Astrocyte of the spinal cord (primary cell): ENCODE data around the gene SLC1A2.
A peak's percentile ranks its signal among the peaks of the same experiment; 100 is the strongest.

Experiments
- DNase-seq: peaks from one replicate; pipeline ENCODE4 v3.0.0; 2011; ENCODE audit warnings: low read depth, low spot score
- H3K4me3 ChIP-seq: 2 replicates; pipeline ENCODE4 v1.5.1; 2011; ENCODE audit warnings: low read depth, mild to moderate bottlenecking, low read length, moderate library complexity
- CTCF ChIP-seq: IDR thresholded peaks from 2 replicates; pipeline ENCODE4 v1.5.1; 2012; ENCODE audit warnings: low read depth, mild to moderate bottlenecking, low read length, inconsistent platforms
- in situ Hi-C: cut with HindIII; loops from 2 replicates; pipeline ENCODE4 v1.10.0; 2017; ENCODE audit warnings: low sequenced_read_pairs

Gene SLC1A2

GRCh38 chr11:35235498-35235897, 183.9 kb downstream of the SLC1A2 start:
- no peak overlapping the region for H3K4me3 ChIP-seq
- no peak for TF ChIP-seq CTCF
- DNase-seq = no peak
- in situ Hi-C loops = no loop called here

- no peak for DNase-seq
- in situ Hi-C loops = no loop called here
- no peak for TF ChIP-seq CTCF
- no peak overlapping the region for H3K4me3 ChIP-seq
Observed at GRCh38 chr11:35235157-35235468, 184.2 kb downstream of the SLC1A2 start.

GRCh38 chr11:35234460-35235156, 184.8 kb downstream of the SLC1A2 start:
- no peak for TF ChIP-seq CTCF
- in situ Hi-C loops = no loop called here
- H3K4me3 ChIP-seq = no peak overlapping the region
- DNase-seq = peak; percentile 54

DNA sequence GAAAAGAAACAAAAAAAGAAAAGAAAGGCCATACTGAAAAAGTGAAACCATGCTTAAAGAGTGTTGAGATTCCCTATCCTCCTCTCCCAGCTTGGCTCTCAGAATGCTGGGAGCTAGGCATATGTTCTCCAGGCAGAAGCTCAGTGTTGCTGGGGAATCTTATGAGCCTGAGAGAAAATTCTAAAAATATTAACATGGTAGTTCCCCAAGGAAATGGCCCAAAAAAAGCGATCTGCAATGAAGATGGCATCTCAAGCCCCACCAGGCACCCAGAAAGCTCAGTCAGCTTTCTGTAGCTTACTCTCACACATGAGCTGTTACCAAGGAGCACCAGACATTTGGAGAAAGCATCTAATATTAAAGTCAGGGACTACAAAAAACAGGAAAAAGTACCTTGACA, 185.8 kb downstream of the SLC1A2 start:
- TF ChIP-seq CTCF = no peak
- in situ Hi-C loops = no loop called here
- DNase-seq = no peak
- H3K4me3 ChIP-seq = no peak overlapping the region

DNA sequence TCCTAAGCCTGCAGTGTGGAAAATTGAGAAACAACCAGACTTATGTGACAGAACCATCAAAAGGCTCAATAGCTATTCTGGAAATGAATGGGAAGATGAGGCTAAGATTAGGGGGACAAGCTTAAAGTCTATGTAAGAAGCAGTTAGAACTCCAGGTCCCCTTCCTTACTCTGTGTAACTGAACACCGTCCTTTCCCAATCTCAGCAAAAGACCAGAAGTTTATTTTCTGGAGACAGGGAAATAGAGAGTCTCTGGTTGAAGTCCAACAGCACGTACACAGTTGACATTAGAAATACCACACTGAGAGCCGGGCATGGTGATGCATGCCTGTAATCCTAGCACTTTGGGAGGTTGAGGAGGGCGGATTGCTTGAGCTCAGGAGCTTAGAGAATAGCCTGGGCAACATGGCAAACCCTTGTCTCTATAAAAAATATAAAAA, 186.4 kb downstream of the SLC1A2 start:
- in situ Hi-C loops = no loop called here
- H3K4me3 ChIP-seq = no peak overlapping the region
- TF ChIP-seq CTCF = no peak
- DNase-seq = no peak

DNA sequence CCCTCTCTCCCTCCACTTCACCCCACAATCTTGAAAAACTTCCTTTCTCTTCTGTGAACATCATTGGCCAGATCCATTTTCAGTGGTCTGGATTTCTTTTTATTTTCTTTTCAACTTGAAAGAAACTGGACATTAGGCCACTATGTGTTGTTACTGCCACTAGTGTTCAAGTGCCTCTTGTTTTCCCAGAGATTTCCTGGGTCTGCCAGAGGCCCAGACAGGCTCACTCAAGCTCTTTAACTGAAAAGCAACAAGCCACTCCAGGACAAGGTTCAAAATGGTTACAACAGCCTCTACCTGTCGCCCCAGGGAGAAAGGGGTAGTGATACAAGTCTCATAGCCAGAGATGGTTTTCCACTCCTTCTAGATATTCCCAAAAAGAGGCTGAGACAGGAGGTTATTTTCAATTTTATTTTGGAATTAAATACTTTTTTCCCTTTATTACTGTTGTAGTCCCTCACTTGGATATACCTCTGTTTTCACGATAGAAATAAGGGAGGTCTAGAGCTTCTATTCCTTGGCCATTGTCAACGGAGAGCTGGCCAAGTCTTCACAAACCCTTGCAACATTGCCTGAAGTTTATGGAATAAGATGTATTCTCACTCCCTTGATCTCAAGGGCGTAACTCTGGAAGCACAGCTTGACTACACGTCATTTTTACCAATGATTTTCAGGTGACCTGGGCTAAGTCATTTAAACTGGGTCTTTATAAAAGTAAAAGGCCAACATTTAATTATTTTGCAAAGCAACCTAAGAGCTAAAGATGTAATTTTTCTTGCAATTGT, 188.1 kb downstream of the SLC1A2 start:
- H3K4me3 ChIP-seq = no peak overlapping the region
- TF ChIP-seq CTCF = no peak
- in situ Hi-C loops = no loop called here
- no peak for DNase-seq
